Pancreas (tissue), 10 donors: ENCODE measurements around the gene POLE3. TPM values are rescaled to one million over a fixed set of nuclear protein-coding genes. Genes with fewer than 3 reads are reported as not detected.
A peak's percentile ranks its signal among the peaks of the same experiment; 100 is the strongest.
"Not testable (repeated sequence)": the region's sequence is repeated elsewhere in the genome, so short reads cannot be mapped to it uniquely, and the experiment has no call there.

Experiments
- ATAC-seq, 4 donors: fragments of 200-7000 bp; cut with Tn5 transposase; one replicate each; pipeline versions ENCODE4 v1.8.0 to v1.9.1; 2020; ENCODE audit warnings: mild to moderate bottlenecking in 4 of 4, moderate library complexity in 4 of 4
- DNase-seq, 6 donors: peaks; one replicate each; pipeline ENCODE4 v3.0.0-alpha.2; 2020
- FAIRE-seq: peaks from 2 replicates; lab custom pipeline; 2012; peaks lifted over from hg19 to GRCh38; lab: Jason Lieb, UNC
- H3K27ac ChIP-seq, 4 donors: fragments of 200-600 bp; sonication (generic); 1 replicate in 3 of 4; 2 replicates in 1 of 4; pipeline versions ENCODE4 v1.5.0 to v1.8.0; 2020
- H3K27me3 ChIP-seq, 4 donors: fragments of 200-600 bp; one replicate each; pipeline ENCODE4 v1.8.0; 2021
- H3K36me3 ChIP-seq, 3 donors: fragments of 200-600 bp; sonication (generic) in 1 of 3; one replicate each; pipeline versions ENCODE4 v1.5.0 to v1.8.0; 2020 to 2021
- H3K4me1 ChIP-seq, 3 donors: fragments of 200-600 bp; one replicate each; pipeline ENCODE4 v1.8.0; 2021
- H3K4me3 ChIP-seq, 4 donors: fragments of 200-600 bp; sonication (generic) in 2 of 4; one replicate each; pipeline versions ENCODE4 v1.5.0 to v1.8.0; 2020 to 2021
- H3K9me3 ChIP-seq, 4 donors: fragments of 200-600 bp; one replicate each; pipeline ENCODE4 v1.8.0; 2021
- CTCF ChIP-seq, 4 donors: fragments of 200-600 bp; sonication (generic) in 3 of 4; IDR thresholded peaks; one replicate each; pipeline versions ENCODE4 v1.5.0 to v1.8.0; 2021; ENCODE audit warnings: antibody characterized with exemption in 4 of 4
- WGBS, 2 donors: extraction: QIAGEN DNeasy Blood & Tissue Kit; methylation state at CpG; one replicate each; pipeline ENCODE4 v1.1.7; 2013; 5-methylcytosine and 5-hydroxymethylcytosine counted together
- intact Hi-C, 3 donors: fragments of 100-400 bp; cut with DNase I; formaldehyde crosslinking; loops; one replicate each; pipeline versions ENCODE4 v1.11.1 to v1.14.2; 2022
- polyA plus RNA-seq, 2 donors: library from polyadenylated mRNA; stranded (reverse); fragments of 200-250 nt; gene quantifications; one replicate each; pipeline ENCODE4 v1.2.3, GENCODE V29; 2013
- total RNA-seq, 6 donors: library from RNA; stranded (reverse); fragmentation: NEBNext Ultra II Directional in 4 of 6; extraction: Animal tissue kit (Norgen Biotek cat#: 25700) in 4 of 6; gene quantifications; one replicate each; pipeline versions ENCODE4 v1.2.1 to v1.2.4, GENCODE V29; 2021 to 2023
- donor health status: healthy with polysubstance abuse.
- donor health status: DM: no; HTN: no; CAD: no; lungs with moderate emphysema.
- donor health status: DM: no; HTN: no; CAD: no.
- donor health status: control.
- donor health status: control.
- donor health status: Bipolar disorder and iron deficiency.
- donor health status: DM: yes; HTN: yes; CAD: no.
- donor health status: DM: no; HTN: no; CAD: no.
- donor health status: DM: no; HTN: no; CAD: no.
- donor health status: DM: yes; HTN: yes; CAD: no.

POLE3 gene
- total and polyA plus RNA-seq, 8 donors: 8.7 to 19.1 (median 13.3) TPM

DNA sequence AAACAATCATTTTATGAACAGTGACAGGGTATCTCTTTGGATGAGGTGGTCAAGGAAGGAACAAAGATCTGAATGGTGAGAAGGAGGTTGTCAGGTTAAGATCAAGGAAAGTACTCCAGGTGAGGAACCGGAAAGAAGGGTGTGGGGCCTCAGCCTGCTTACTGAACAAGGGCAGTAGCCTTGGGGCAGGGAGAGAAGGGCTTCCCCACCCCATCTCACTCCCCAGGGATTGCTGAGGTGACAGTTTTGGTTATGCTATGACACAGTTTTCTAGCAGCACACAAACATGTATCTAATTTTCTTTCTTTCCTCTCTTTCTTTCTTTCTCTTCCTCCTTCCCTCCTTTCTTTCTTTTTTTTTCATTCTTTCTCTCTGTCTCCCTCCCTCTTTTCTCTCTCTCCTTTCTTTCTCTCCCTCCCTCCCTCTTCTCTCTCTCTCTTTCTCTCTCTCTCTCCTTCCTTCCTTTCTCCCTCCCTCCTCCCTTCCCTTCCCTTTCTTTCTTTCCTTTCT, 29.6 kb downstream of the POLE3 start:
- Histone ChIP-seq H3K4me3 (no peak overlapping the region), H3K36me3 (no peaks in the 10 kb centered on the region), H3K4me1 (peaks cover 41 to 52% (median 49%) of the 10 kb centered on the region in 3 donors), H3K9me3 (no peaks in the 10 kb centered on the region), H3K27me3 (no peaks in the 10 kb centered on the region), H3K27ac (peak overlapping the region in 3 of 4 donors; percentile 49 to 95 (median 88))
- no peak for TF ChIP-seq CTCF (IDR thresholded peaks at IDR 0.05)
- intact Hi-C loops: no loop called here
- WGBS, 2 donors: 23 to 24% methylated on average over 1 of the region's 1 CpG
- no peak for DNase-seq
- no peak for FAIRE-seq
- no peak for ATAC-seq

DNA sequence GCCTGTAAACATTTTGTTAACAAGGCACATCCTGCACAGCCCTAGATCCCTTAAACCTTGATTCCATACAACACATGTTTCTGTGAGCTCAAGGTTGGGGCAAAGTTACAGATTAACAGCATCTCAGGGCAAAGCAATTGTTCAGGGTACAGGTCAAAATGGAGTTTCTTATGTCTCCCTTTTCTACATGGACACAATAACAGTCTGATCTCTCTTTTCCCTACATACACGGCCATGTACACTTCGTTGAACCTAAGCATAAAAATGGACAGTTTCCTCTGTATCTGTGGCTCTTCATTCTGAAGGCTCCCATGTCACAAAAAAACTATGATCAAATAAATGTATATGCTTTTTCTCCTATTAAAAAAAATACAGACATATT, 30.7 kb downstream of the POLE3 start:
- H3K27ac ChIP-seq: peak overlapping the region in 3 of 4 donors; percentile 17 to 95 (median 88)
- WGBS, 2 donors: 41 to 44% methylated on average over 2 of the region's 2 CpGs
- H3K4me3 ChIP-seq, intact Hi-C loops, FAIRE-seq, H3K27me3 ChIP-seq, H3K36me3 ChIP-seq, ATAC-seq, H3K9me3 ChIP-seq, DNase-seq: not testable (repeated sequence)
- peaks cover 41 to 57% (median 52%) of the 10 kb centered on the region in 3 donors for H3K4me1 ChIP-seq

- Histone ChIP-seq H3K4me1 (peaks cover 41 to 60% (median 54%) of the 10 kb centered on the region in 3 donors), H3K27ac (peak overlapping the region; percentile 17 to 95 (median 60))
- H3K36me3 ChIP-seq, H3K9me3 ChIP-seq, H3K27me3 ChIP-seq, intact Hi-C loops, ATAC-seq, H3K4me3 ChIP-seq, FAIRE-seq: not testable (repeated sequence)
- 14% methylated on average over 24 of the region's 24 CpGs for WGBS, 2 donors
- peak in 1 of 6 donors; percentile 55 for DNase-seq
These were observed 31.2 kb downstream of the POLE3 start for GRCh38 chr9:113379094-113379828.

- ATAC-seq (peak; percentile 79 to 91 (median 86)), FAIRE-seq (no peak), DNase-seq (peak; percentile 89 to 95 (median 91))
- Histone ChIP-seq H3K36me3 (peaks cover 0 to 15% (median 0%) of the 10 kb centered on the region in 3 donors), H3K27me3 (no peaks in the 10 kb centered on the region), H3K9me3 (no peaks in the 10 kb centered on the region), H3K4me1 (peaks cover 34 to 61% (median 56%) of the 10 kb centered on the region in 3 donors), H3K4me3 (peak within 1 kb of the TSS; percentile 72 to 91 (median 79)), H3K27ac (peak within 1 kb of the TSS; percentile 93 to 97 (median 94))
- intact Hi-C loops: no loop called here
- WGBS, 2 donors: 1% methylated on average over 47 to 74 of the region's 74 CpGs
- TF ChIP-seq CTCF (IDR thresholded peaks at IDR 0.05): no peak
These were observed 33.6 kb downstream of the POLE3 start, which contains the start of gene HDHD3 for GRCh38 chr9:113376634-113377567. TSS of gene HDHD3 (minus strand) at chr9:113376986. CDS start at chr9:113374354, 2,632 bp downstream.

- DNase-seq (peak in 2 of 6 donors; percentile 51 to 61), ATAC-seq (peak; percentile 26 to 38 (median 34)), FAIRE-seq (no peak)
- WGBS, 2 donors: 36 to 38% methylated on average over 6 of the region's 6 CpGs
- H3K9me3 ChIP-seq: no peaks in the 10 kb centered on the region
- no peak for TF ChIP-seq CTCF (IDR thresholded peaks at IDR 0.05)
- peak overlapping the region; percentile 72 to 91 (median 79) for H3K4me3 ChIP-seq
- H3K27ac ChIP-seq: peak overlapping the region; percentile 93 to 97 (median 94)
- peaks cover 33 to 58% (median 48%) of the 10 kb centered on the region in 3 donors for H3K4me1 ChIP-seq
- H3K27me3 ChIP-seq: no peaks in the 10 kb centered on the region
- H3K36me3 ChIP-seq: peaks cover 0 to 15% (median 0%) of the 10 kb centered on the region in 3 donors
- intact Hi-C loops: no loop called here
These were observed 35.1 kb downstream of the POLE3 start for GRCh38 chr9:113375057-113376023.
